Ishikawa (cell line): ENCODE results near the gene DEXI.

Experiments used
- REST ChIP-seq: IDR thresholded peaks from 2 replicates; pipeline ENCODE4 v1.6.1; 2012; ENCODE audit warnings: low read depth, mild to moderate bottlenecking
- TAF1 ChIP-seq: IDR thresholded peaks from 2 replicates; pipeline ENCODE4 v1.6.1; 2012; ENCODE audit warnings: low read depth, mild to moderate bottlenecking
- ZBTB7A ChIP-seq: IDR thresholded peaks from 2 replicates; pipeline ENCODE4 v1.6.1; 2012; ENCODE audit warnings: low read depth
- TF ChIP-seq, protein P1 (sequence below): IDR thresholded peaks from 2 replicates; pipeline ENCODE4 v1.6.1; 2012

GRCh38 chr16:10931977-10932632 lies 10.2 kb downstream of the DEXI start:
- TF ChIP-seq TAF1 (no peak), REST (no peak), ZBTB7A (no peak)
- TF ChIP-seq, protein P1, sequence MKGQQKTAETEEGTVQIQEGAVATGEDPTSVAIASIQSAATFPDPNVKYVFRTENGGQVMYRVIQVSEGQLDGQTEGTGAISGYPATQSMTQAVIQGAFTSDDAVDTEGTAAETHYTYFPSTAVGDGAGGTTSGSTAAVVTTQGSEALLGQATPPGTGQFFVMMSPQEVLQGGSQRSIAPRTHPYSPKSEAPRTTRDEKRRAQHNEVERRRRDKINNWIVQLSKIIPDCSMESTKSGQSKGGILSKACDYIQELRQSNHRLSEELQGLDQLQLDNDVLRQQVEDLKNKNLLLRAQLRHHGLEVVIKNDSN = no peak
